Measurements from ENCODE around the gene LMO4.

Gene LMO4

GRCh38 chr1:87362063-87362833 lies 33.6 kb downstream of the LMO4 start:
- ATAC-seq = no peak

GRCh38 chr1:87362834-87363426 lies 34.2 kb downstream of the LMO4 start:
- ATAC-seq = no peak

GRCh38 chr1:87367549-87367948 lies 38.9 kb downstream of the LMO4 start:
- ATAC-seq = no peak

GRCh38 chr1:87368907-87369306 lies 40.2 kb downstream of the LMO4 start:
- no peak for ATAC-seq

GRCh38 chr1:87369736-87370478 lies 41.2 kb downstream of the LMO4 start:
- no peak for ATAC-seq

- no peak for ATAC-seq
Measured at GRCh38 chr1:87370544-87370943, 41.9 kb downstream of the LMO4 start.

- no peak for ATAC-seq
Measured at GRCh38 chr1:87379306-87379705, 50.6 kb downstream of the LMO4 start.

GRCh38 chr1:87386217-87386790 lies 57.6 kb downstream of the LMO4 start:
- no peak for ATAC-seq

- no peak for ATAC-seq
Measured at GRCh38 chr1:87388411-87388810, 59.7 kb downstream of the LMO4 start.

- no peak for ATAC-seq
Measured at GRCh38 chr1:87389011-87389410, 60.3 kb downstream of the LMO4 start.

GRCh38 chr1:87389546-87389945 lies 60.9 kb downstream of the LMO4 start:
- ATAC-seq = no peak

GRCh38 chr1:87392248-87393192 lies 63.8 kb downstream of the LMO4 start:
- no peak for ATAC-seq

GRCh38 chr1:87393445-87394085 lies 64.9 kb downstream of the LMO4 start:
- ATAC-seq = no peak

GRCh38 chr1:87394513-87394912 lies 65.8 kb downstream of the LMO4 start:
- no peak for ATAC-seq

- no peak for ATAC-seq
Measured at GRCh38 chr1:87394982-87395381, 66.3 kb downstream of the LMO4 start.

All from activated CD4-positive, CD25-positive, alpha-beta regulatory T cell treated with anti-CD3 and anti-CD28 coated beads, Interleukin-2, amount 50 U/mL, for 24 hours (primary cell).